Measurements from ENCODE around the gene ABCC12.

GRCh38 chr16:48118841-48119240, 37.0 kb downstream of the ABCC12 start:
- TF ChIP-seq CTCF (conservative IDR thresholded peaks at IDR 0.05; ENCODE audit: low read depth, low read length) (no peak), POLR2A (IDR thresholded peaks at IDR 0.05; ENCODE audit: low read depth, low read length) (no peak), RCOR1 (IDR thresholded peaks at IDR 0.05; ENCODE audit: insufficient replicate concordance, low read length) (no peak), CEBPB (IDR thresholded peaks at IDR 0.05; ENCODE audit: low read depth, low read length) (no peak), RAD21 (IDR thresholded peaks at IDR 0.05; ENCODE audit: low read length) (no peak), USF2 (IDR thresholded peaks at IDR 0.05; ENCODE audit: low read depth, low read length) (no peak), SMC3 (IDR thresholded peaks at IDR 0.05; ENCODE audit: low read depth, low read length) (no peak), MAZ (IDR thresholded peaks at IDR 0.05; ENCODE audit: borderline replicate concordance, low read depth, low read length) (no peak), FOS (IDR thresholded peaks at IDR 0.05; ENCODE audit: low read depth, low read length) (no peak), BHLHE40 (IDR thresholded peaks at IDR 0.05; ENCODE audit: low read depth, low read length) (no peak), MAFK (IDR thresholded peaks at IDR 0.05; ENCODE audit: low read depth, low read length) (no peak), MXI1 (IDR thresholded peaks at IDR 0.05; ENCODE audit: borderline replicate concordance, low read depth, low read length) (no peak), ELK1 (IDR thresholded peaks at IDR 0.05; ENCODE audit: borderline replicate concordance, low read depth, low read length) (no peak), RFX5 (IDR thresholded peaks at IDR 0.05; ENCODE audit: low read depth, low read length) (no peak)
